HG03521 (cell line): Measurements from ENCODE around the gene CENPP.

Experiments used
- ATAC-seq: cut with Tn5 transposase; IDR thresholded peaks from one replicate; pipeline ENCODE4 v1.9.1; 2021; ENCODE audit warnings: mild to moderate bottlenecking, moderate library complexity; ENCODE audit not compliant: unreplicated experiment

Gene CENPP

GRCh38 chr9:92503156-92503555 is 177.4 kb downstream of the CENPP start:
- no peak for ATAC-seq

- ATAC-seq: no peak
Observed at GRCh38 chr9:92504881-92505280, 179.1 kb downstream of the CENPP start.

- ATAC-seq: no peak
Observed at GRCh38 chr9:92506184-92506857, 180.6 kb downstream of the CENPP start.

DNA sequence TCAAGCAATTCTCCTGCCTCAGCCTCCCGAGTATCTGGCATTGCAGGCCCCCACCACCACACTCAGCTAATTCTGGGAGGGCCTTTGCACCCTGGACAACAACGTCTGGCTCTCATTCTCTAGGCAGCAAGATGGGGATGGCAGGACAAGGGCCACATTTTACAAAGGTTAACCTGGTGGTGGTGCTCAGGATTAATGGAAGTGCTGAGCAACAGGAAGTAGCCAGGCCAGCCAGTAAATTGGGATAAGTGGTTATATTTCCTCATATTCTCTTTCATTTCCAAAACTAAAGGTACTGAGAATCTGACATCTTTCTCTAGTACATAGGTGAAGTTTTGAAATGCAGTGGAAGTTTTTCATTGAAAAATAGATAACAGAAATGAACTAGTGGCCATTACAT is 181.3 kb downstream of the CENPP start:
- no peak for ATAC-seq

- no peak for ATAC-seq
Observed at GRCh38 chr9:92507496-92507895, 181.7 kb downstream of the CENPP start.

- ATAC-seq: no peak
Observed at GRCh38 chr9:92508018-92508820, 182.5 kb downstream of the CENPP start.

- no peak for ATAC-seq
Observed at GRCh38 chr9:92509050-92509449, 183.3 kb downstream of the CENPP start.

- ATAC-seq: no peak
Observed at GRCh38 chr9:92510747-92511146, 185.0 kb downstream of the CENPP start.

DNA sequence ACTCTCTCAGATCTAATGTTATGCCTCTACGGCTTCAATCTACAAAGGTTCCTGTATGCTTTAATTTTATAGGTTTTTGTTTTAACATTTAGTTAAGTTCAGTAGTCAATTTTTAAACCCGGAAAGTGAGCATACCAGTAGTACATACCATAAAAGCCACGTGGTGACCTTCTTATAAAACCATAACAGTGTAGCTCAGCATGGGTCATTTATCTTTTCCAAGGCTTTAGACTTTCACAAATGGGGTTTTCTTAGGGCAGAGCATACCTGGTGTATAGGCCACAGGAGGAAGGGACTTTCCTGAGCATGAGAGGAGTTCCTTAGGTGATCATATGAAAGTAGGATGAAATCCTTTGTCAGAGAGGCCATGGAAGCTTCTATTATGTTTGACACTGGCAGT is 186.9 kb downstream of the CENPP start:
- no peak for ATAC-seq

- ATAC-seq: no peak
Observed at GRCh38 chr9:92513349-92513748, 187.6 kb downstream of the CENPP start.

DNA sequence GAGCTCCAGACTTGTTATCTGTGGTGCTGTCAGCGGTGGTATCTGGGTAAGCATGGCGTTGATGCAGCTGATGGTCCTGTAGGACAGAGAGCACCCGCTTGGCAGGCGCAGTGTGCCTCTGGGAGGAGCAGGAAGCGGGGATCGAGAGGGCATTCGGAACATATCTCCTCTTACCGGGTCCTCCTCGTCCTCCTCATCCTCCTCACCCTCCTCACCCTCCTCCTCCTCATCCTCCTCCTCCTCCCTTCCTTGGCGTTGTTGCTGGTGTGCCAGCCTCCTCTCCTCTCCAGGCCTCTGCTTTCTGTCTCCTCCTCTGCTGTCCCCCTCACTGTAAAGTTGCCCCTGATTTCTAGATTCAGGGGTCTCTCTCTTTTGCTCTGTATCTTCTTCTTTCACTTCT is 188.9 kb downstream of the CENPP start:
- no peak for ATAC-seq

- ATAC-seq: no peak
Observed at GRCh38 chr9:92516521-92516920, 190.8 kb downstream of the CENPP start.

DNA sequence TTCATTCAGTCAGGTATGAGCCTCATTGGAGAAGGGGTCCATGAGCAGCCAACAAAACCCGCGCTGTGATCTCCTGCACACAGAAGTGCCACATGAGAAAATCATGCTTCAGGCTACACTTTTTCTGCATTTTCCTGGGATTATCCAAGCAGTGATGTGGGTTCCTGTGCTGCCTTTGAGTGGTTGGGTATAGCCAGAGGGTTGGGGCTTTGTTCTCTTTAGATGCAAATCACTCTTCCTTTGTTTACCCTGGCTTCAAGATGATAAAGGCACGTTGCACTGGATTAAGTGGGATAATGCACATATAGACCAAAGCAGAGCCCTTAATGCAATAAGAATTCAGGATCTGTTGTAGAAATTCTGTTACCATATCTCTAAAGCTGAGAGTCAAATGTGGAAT is 191.3 kb downstream of the CENPP start:
- ATAC-seq: no peak

GRCh38 chr9:92518199-92518598 is 192.4 kb downstream of the CENPP start:
- ATAC-seq: no peak

- ATAC-seq: no peak
Observed at GRCh38 chr9:92520837-92521236, 195.1 kb downstream of the CENPP start.

DNA sequence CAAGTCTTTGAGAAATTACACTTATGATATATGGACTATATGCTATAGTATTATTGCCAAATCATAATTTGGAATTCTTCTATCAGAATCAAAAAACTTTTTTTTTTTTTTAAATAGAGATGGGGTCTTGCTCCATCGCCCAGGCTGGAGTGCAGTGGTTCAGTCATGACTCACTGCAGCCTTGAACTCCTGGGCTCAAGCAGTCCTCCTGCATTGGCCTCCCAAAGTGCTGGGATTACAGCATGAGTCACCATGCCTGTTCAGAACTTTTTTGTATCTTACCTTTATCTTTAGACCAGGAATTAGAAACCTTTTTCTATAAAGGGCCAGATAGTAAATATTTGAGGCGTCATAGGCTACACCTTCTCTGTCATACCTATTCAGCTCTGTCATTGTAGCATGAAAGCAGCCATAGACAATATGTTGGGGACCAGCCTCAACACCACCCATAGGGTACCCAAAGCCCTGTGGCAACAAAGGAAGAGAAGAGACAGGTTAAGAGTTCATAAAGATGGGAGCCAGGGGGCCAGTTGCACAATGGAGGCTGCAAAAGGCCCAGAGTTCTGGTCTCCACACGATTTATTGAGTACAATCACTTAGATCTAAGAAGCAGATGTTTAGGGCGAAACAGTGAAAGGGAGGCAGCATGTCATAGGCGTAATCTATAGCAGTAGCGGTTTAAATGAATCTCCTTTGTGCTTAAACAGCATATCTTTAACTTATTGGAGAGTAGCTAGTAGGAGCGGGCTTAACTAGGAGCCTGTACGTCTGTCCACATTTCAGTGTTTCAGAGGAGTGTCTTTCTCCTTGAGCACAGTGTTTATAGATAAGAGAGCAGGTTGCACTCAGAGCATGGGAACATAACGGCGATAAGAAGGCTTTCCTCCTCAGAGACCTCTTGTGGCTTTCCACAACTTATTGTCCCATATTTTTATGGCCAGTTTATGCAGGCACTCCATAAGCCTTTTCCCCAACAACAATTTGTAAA is 197.5 kb downstream of the CENPP start:
- ATAC-seq: no peak

GRCh38 chr9:92524881-92525280 is 199.1 kb downstream of the CENPP start:
- ATAC-seq: no peak

GRCh38 chr9:92525306-92525705 is 199.6 kb downstream of the CENPP start:
- ATAC-seq: no peak

DNA sequence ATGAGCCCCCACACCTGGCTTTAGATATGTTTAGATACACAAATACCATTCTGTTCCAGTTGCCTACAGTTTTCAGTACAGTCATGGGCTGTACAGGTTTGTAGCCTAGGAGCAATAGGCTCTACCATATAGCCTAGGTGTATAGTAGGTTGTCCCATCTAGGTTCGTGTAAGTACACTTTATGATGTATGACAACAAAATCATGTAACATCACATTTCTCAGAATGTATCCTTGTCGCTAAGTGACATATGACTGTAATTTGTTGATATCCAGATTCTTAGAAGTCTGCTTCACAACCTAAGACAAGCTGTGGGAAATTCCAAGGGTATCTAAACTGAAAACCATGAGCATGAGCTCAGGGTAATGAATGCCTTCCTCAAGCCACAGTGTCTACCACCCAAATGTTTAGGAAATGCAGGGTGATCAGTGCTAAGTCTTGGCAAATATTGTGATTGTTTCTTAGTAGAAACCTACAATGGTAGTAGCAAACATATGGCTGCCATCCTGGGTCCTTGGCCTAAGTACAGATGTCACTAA is 201.6 kb downstream of the CENPP start:
- no peak for ATAC-seq

DNA sequence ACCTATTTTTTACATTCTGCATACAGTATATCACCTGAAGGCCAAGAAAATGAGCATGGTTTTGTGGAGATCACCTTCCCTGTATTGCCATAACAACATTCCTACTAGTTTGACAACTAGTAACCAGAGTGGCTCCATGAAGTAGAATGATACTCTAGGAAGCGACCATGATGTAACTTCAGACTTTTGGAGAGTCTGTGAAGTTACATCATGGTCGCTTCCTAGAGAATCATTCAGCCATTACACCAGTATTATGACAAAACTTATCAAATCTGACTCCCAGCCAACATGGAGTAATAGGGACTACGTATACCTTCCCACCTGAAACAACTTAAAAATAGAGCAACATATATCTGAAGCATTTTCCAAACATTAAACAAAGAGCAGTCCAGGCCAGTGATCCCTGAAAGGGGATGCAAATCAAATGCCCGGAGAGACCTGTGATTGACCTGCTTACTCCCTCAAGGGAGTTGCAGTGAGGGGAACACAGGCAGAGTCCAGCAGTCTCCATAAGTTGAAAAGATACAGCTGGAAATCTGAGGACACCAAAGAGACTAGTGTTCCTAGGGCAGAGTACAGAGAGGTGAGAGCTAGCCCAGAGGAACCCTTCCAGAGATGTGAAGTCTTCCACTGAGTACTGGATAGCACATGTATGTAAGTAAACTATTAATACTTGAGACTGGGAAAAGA is 202.2 kb downstream of the CENPP start:
- ATAC-seq: no peak

- ATAC-seq: no peak
Observed at GRCh38 chr9:92528522-92528849, 202.7 kb downstream of the CENPP start.
